ENCODE data around the gene TPRN. TPM values are rescaled to one million over a fixed set of nuclear protein-coding genes. Genes with fewer than 3 reads are reported as not detected.
A peak's percentile ranks its signal among the peaks of the same experiment; 100 is the strongest.

Gene TPRN
- total and polyA plus RNA-seq, 9 of the 15 experiments (the other 6 are each of a cell fraction or from before 2014, with no cell fraction given) = 0.31 to 31.9 (median 4.4) TPM

- DNase-seq (ENCODE audit: extremely low read depth in 1 of 4, low spot score in 3 of 4) (no peak), ATAC-seq (no peak), FAIRE-seq (no peak)
- no peaks in the 10 kb centered on the region for H3K9me1 ChIP-seq (ENCODE audit: control insufficient read depth, insufficient read depth, low read length)
- no peak overlapping the region for H3K27ac ChIP-seq (ENCODE audit: extremely low read depth, low read depth, low read length)
- no peak overlapping the region for H2AFZ ChIP-seq (ENCODE audit: low read depth, low read length)
- no peaks in the 10 kb centered on the region for H4K20me1 ChIP-seq (replicated peaks; ENCODE audit: control insufficient read depth, insufficient read depth, low read length)
- intact Hi-C loops (cut with micrococcal nuclease) = loop anchor here (2.0 kb wide), 2 partner anchors 107 to 175 kb away; no protein-coding TSS in a partner anchor
- no peaks in the 10 kb centered on the region for H3K9me3 ChIP-seq (replicated peaks; ENCODE audit: control insufficient read depth, insufficient read depth, low read depth, low read length)
- H3K4me3 ChIP-seq = no peak overlapping the region
- WGBS (ENCODE audit: insufficient coverage, low coverage, missing lambda C conversion rate) = 62% methylated on average over 20 of the region's 21 CpGs
- H3K9ac ChIP-seq (ENCODE audit: insufficient read depth in 1 of 2, low read depth in 2 of 2, low read length in 2 of 2) = peak overlapping the region in 1 of 2 experiments; percentile 81; a peak in 2 of 4 replicates
- no peaks in the 10 kb centered on the region for H3K36me3 ChIP-seq (ENCODE audit: control insufficient read depth, insufficient read depth, low read length)
- CTCF ChIA-PET (ENCODE audit: low intra/inter-chr PET ratio) = interaction anchor here (0.6 kb wide), 1 partner anchor 48 kb away, joined by 3 read pairs; no protein-coding TSS in a partner anchor
- 0 out of 2 replicates have a peak, but pooled peaks have one; percentile 23 for TF ChIP-seq RBFOX2 (IDR thresholded peaks at IDR 0.05; ENCODE audit: low read depth, low read length)
- no peak for TF ChIP-seq ID3 (CRISPR knock-in tag; IDR thresholded peaks at IDR 0.05)
- TF ChIP-seq ID3 (tag; IDR thresholded peaks at IDR 0.05) = no peak
- 0 out of 2 replicates have a peak, but pooled peaks have one; percentile 44 for TF ChIP-seq OTX1 (CRISPR knock-in tag; IDR thresholded peaks at IDR 0.05)
- peak; percentile 49; the same call in 1 of the 2 replicates for TF ChIP-seq POLR2G (IDR thresholded peaks at IDR 0.05; ENCODE audit: low read depth, low read length)
- no peak for TF ChIP-seq KDM2B (CRISPR knock-in tag; IDR thresholded peaks at IDR 0.05)
- TF ChIP-seq HNRNPL (IDR thresholded peaks at IDR 0.05; ENCODE audit: low read depth, low read length) = peak; percentile 73; the same call in 1 of the 2 replicates
- BruUV-seq (replicated peaks) = no TSS peak
- in situ Hi-C loops (cut with MboI) = loop anchor here (5.0 to 25.0 kb wide), 3 partner anchors 39 to 439 kb away; partner anchors contain the start of genes ANAPC2, CCDC183, SSNA1 and TMEM141
- H3K79me2 ChIP-seq (ENCODE audit: control insufficient read depth, insufficient read depth, low read length) = no peaks in the 10 kb centered on the region
- H3K4me1 ChIP-seq (replicated peaks in 1 of 2; ENCODE audit: control insufficient read depth in 2 of 2, insufficient read depth in 2 of 2, low read length in 2 of 2) = peaks cover 21 to 95% of the 10 kb centered on the region in 2 experiments
- POLR2A ChIA-PET = interaction anchor here (0.5 to 1.4 kb wide), 3 partner anchors 15 to 690 kb away, joined by 3 to 5 read pairs (median 4); partner anchors contain the start of gene TUBB4B
- no peaks in the 10 kb centered on the region for H3K27me3 ChIP-seq (ENCODE audit: control insufficient read depth in 2 of 2, insufficient read depth in 2 of 2, low read length in 2 of 2)
- no peak overlapping the region for H3K4me2 ChIP-seq (ENCODE audit: insufficient read depth, low read length)
Observed at GRCh38 chr9:137225699-137226331, 25.3 kb upstream of the TPRN start.
